HEK293T (cell line): Measurements from ENCODE around the gene ZMIZ1.

ENCODE experiments used
- ARNT ChIP-seq: fragments of 450-650 bp; IDR thresholded peaks from 2 replicates; pipeline ENCODE4 v1.6.1; 2017; ENCODE audit warnings: mild to moderate bottlenecking
- CTBP1 ChIP-seq: fragments of 450-650 bp; IDR thresholded peaks from 2 replicates; pipeline ENCODE4 v1.6.1; 2016; ENCODE audit warnings: borderline replicate concordance
- FOXM1 ChIP-seq: fragments of 450-650 bp; IDR thresholded peaks from 2 replicates; pipeline ENCODE4 v1.6.1; 2017; ENCODE audit warnings: mild to moderate bottlenecking, borderline replicate concordance
- HDGF ChIP-seq: fragments of 450-650 bp; IDR thresholded peaks from 2 replicates; pipeline ENCODE4 v1.6.1; 2017; ENCODE audit warnings: antibody characterized with exemption, borderline replicate concordance
- L3MBTL2 ChIP-seq: fragments of 450-650 bp; conservative IDR thresholded peaks from 2 replicates; pipeline ENCODE4 v1.6.1; 2016; ENCODE audit warnings: mild to moderate bottlenecking
- LEF1 ChIP-seq: fragments of 450-650 bp; IDR thresholded peaks from 2 replicates; pipeline ENCODE4 v1.6.1; 2017; ENCODE audit warnings: mild to moderate bottlenecking, borderline replicate concordance
- NFRKB ChIP-seq: fragments of 450-650 bp; IDR thresholded peaks from 2 replicates; pipeline ENCODE4 v1.6.1; 2016; ENCODE audit warnings: mild to moderate bottlenecking, moderate library complexity
- SP1 ChIP-seq: fragments of 450-650 bp; IDR thresholded peaks from 2 replicates; pipeline ENCODE4 v1.6.1; 2017
- SUZ12 ChIP-seq: fragments of 450-650 bp; IDR thresholded peaks from 2 replicates; pipeline ENCODE4 v1.6.1; 2016; ENCODE audit warnings: mild to moderate bottlenecking
- TARDBP ChIP-seq: fragments of 450-650 bp; IDR thresholded peaks from 2 replicates; pipeline ENCODE4 v1.6.1; 2016

DNA sequence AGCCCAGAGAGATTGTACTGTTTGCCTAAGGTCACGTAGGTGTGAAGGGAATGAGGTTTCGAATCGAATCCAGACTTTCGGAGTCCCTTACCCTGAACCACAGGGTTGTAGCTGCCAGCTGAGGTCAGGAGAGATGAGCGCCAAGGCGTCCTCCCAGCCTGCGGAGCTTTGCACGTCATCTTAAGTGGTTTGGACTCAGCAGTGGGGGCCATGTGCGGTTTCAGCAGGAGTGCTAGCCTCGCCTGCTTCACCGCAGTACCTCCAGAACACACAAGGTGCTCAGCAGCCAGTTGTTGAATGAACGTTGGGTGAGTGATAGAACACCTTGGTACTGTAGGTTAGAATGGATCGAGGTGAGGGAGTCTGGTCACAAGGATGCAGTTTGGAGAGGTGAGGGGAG lies 203.6 kb downstream of the ZMIZ1 start:
- TF ChIP-seq ARNT (no peak), L3MBTL2 (no peak), HDGF (no peak), NFRKB (no peak), SUZ12 (no peak), LEF1 (no peak), SP1 (no peak), CTBP1 (no peak), TARDBP (no peak), FOXM1 (no peak)
